NCI-H1417 treated with DMSO at 0.1 percent for 48 hours (cell line): ENCODE data around the gene LHFPL3.
"Not testable (repeated sequence)": the region's sequence is repeated elsewhere in the genome, so short reads cannot be mapped to it uniquely, and the experiment has no call there.

ENCODE experiments used
- DNase-seq: peaks from one replicate; lab custom pipeline; 2025; lab: John Stamatoyannopoulos, UW

Gene LHFPL3

DNA sequence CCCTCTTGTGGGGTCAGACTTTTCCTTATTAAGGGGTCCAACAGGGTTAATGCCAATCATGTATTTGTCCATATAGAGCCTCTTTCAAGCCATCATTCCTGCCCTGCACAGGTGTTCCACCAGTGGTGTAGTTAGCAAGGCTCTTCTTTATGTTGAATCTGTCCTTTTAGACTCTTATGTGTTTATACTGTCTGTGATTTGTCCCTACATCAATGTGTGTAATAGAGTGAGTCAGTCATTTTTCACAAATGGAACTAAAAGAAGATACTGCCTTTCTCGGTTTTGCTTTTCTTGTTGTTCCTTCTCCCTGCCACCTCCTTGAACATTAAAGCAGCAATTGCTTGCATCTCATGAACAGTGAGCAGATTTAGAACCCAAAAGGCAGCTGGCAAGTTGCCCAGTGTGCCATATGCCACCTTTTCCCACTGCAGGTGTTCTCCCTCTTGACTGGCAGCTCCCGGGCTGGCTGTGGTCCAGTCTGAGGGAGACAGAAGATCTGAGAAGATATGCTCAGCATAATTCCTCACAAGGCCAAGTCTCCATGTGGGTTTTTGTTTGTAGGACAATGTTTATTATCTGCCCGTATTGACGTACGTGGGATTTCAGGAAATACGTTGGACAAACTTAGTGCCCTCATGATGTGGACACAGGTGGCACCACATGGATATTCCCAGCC, 154.1 kb downstream of the LHFPL3 start:
- no peak for DNase-seq

DNA sequence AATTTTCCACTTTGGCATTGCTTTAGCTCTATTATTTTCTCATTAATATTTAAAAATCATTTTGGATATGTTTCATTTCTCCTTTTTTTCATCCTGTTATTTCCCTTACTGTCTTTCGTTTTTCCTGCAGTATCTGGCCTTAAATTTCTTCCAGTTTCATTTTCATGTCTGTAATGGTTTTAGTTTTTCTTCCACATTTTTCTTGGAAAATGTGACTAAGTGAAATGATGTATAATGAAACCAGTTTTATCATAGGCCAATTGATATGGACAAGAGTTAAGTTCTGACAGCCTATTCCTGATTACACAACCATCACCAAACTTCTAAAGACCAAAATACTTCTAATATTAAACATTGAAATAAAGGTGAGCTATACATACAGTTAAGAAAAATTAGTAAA, 158.5 kb downstream of the LHFPL3 start:
- no peak for DNase-seq

DNA sequence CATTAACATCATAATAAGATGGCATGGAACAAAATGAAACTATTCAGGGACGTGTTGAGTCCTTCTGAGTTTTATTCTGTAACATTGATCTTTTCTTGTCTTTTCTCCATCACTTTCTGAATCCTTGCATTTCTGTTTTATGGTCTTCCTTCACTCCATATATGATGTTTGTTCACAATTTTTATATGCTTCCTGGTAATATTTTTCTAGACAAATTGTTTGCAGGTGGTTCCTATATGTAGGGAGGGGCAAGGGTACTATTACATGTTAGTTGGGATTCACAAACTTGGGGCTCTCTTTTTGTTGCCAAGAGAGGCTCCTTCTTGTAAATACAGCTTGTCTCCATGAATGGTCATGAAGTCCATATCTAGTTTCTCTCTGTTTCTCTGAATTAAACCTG, 159.2 kb downstream of the LHFPL3 start:
- no peak for DNase-seq

DNA sequence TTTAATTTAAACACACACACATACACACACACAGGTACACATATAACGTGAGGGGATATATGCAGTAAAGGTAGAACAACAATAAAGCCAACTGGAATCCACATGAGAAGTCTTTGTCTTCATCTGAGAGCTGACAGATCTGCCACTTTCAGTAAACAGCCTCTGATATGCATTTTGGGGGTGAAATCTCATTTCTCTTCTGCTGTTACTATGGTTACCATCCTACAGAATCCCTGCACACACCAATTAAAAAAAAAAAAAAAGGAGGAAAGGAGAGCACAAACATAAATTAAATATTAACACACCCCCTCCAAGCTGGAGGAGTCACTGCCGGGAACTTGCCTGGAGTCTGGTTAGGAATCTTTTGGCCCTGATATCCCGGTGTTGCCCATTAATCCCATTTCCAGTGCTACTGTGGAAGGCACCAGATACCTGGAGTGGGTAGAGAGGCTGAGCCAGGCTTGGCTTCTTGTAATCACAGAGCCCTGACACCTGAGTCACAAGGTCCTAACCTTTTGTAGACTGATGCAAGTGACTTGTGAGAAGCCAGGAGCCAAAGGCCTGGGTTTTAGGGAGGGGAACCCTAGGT, 169.1 kb downstream of the LHFPL3 start:
- DNase-seq, result no peak

DNA sequence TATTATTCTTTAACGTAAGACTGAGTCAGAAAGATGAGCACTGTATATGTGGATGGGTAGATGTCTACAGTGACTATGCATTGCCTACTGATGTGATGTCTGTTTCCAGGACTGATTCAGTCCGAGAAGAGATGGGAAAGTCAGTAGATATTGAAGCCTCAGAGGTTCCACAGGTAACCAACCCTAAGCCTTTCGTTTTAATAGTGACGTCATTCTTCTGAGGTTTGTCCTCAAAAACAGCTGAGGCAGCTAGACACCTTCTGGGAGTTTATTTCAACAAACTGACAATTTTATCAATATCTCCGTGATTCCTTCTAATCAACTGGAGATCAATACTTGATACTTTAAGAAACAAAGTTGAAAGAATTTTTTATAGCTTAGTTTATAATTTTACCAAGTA, 171.6 kb downstream of the LHFPL3 start:
- DNase-seq, result no peak

DNA sequence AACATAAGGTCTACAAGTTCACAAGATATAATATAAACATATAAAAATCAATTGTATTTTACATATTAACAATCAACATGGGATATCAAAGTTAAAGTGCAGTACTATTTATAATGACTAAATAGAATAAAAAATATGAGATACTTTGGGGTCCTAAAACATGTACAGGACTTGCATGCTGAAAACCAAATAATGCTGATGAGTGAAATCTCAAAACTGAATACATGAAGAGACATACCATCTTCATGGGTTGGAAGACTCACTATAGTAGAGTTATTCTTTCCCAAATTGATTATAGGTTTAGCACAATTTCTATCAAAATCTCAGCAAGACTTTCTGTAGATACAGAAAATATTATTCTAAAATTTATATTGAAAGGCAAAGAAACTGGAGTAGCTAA, 181.5 kb downstream of the LHFPL3 start:
- DNase-seq, result no peak

DNA sequence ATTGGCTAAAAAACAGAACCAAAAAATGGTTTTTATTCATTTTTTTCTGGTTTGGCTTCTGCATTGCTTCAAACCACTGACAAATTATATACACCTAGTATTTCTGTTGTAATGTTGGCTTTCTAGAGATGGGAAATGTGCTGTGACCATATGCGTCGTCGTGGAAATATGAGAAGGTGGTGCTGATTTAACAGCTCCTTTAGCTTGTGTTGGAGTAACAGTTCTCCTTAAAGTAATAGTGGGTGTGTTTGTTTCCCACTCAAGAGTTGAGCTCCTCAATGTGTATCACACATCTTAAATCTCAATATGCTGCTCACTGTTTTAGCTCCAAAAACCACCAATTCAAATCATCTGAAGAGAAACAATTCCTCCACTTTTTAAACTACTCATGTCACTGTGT, 196.4 kb downstream of the LHFPL3 start:
- no peak for DNase-seq

DNA sequence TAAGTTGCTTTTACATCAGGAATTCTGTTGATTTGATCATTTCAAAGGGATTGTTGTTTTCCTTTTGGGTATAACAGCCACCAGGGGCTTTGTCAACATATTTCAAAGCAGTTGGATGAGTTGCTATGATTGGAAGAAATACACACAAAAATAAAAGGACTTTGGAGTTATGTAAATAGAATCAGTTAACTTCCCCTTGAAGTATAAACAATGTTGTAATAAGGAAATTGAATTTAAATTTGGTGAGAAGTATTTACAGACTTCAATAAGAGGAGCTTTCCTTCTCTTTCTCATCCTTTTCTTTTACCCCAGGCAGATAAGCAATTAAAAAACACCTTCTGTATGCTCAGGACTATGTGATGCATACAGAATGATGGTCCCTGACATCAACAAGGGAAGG, 199.7 kb downstream of the LHFPL3 start:
- DNase-seq, result no peak

DNA sequence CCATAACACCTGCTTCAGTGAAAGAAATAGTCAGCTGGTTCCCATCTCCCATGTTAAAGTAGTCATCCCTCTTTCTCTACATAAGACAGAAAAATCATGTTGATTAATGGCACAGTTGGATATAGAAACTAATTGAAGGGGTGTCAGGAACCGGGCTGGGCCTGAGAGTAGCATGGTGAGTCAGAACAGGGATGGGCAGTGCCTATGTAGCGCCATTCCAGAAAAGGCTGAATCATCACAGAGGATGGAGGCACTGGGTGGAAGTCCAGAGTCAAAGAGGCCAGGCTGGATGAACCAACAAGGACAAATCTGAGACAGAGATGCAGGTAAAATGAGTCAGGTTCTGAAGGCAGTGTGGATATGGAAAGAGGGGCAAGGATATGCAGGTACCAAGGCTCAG, 201.2 kb downstream of the LHFPL3 start:
- no peak for DNase-seq

DNA sequence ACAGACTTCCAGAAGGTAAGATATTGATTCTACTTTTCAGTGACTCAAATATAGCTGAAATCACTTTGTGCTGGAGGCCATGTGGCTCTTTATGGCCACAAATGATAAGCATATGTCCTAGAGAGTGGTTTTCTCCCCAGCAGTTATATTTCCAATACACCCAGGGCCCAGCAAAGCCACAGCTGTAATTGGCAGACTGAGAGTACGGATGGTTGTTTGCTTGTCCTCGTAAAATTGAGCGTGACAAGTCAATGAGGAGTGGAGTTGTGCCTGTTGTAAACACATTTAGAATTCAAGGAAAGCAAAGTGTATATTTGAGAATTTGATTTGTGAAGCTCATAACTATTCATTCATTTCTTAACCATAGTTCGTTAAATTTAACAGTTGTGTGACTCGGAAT, 201.8 kb downstream of the LHFPL3 start:
- no peak for DNase-seq

DNA sequence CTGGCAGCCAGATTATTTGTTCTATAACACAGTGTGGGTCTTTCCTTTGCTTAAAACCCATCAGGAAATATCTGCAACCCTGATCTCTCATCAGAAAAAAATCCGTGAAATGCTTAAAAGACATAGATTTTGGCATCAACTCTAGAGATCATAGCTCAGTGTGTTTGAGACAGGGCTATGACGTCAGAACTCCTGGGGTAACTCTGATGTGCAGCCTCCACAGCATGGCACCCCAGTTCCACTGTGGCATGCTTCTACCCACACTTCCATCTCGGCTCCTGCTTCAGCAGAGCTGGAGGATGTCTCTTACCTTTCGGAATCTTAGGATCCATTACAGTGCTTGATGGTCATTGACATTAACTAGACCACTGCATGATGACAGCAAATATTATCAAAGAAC, 205.7 kb downstream of the LHFPL3 start:
- no peak for DNase-seq

DNA sequence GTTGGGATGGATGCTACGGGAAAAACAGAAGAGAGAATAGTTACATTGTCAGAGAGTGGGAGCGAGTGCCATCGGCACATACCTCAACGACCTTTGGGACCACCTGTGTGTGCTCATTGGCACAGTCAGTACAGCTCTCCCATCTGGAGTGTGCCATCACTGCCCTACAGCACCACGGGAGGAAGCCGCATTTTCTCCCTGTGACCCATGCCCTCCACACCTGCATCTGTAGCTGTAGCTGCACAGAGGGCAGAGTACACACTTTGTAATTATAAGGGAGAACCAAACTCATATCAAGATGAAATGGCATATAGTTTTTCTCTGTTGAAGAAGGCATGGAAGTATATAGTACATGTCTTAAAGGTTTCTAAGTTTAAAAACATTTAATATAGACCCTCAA, 207.4 kb downstream of the LHFPL3 start:
- no peak for DNase-seq

DNA sequence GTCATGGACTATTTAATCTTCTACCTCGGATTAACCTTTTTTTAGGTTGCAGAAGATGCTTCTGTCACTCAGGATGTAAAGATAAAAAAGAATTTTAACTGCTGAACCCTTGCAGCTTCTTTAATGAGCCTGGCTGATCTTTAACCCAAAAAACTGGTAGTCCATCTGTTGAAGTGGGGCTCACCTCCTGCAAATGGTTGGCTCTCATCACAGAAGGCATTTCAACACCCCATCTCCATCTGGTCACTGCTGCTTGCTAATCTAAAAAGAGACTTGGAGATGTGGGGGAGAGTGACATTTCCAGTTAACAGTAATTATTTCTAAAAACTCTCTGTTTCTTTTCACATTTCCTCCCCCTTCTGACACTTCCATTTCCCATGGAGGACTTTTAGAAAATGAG, 208.6 kb downstream of the LHFPL3 start:
- DNase-seq, result no peak

DNA sequence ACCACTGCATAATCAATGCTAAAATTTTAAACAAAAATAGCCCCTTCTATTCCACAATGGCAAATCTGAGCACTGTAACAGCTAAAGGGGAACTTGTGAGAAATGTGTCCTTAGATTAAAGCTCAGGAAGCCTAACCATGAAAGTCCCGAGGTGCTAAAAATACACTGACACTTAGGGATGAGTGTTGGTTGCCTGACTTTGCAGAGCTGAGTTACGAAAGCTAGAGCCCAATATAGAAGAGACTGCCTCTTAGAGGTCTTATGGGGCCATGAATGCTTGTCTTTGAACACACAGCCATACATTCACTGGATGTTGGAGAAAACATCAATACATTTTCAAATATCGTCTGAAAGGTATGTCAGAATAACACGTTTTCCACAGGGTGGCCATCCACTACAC, 209.7 kb downstream of the LHFPL3 start:
- no peak for DNase-seq

DNA sequence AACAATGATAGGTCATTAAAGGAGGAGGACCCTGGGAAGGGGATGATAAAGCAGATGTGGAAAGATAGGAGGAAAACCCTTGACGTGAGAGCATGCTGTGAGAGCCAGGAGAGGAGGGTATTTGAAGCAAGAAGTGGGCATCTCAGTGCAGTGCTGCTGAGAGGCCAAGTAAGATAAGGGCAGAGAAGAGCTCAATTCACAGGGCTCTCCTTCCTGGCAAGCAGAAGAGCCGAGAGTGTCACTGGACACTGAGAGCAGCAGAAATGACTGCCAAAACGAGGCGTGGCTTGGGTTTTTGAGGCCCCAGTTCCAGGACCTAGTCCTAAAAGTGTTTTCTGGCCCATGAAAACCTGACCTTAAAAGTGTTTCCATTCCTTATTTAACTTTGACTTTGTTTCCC, 213.5 kb downstream of the LHFPL3 start:
- DNase-seq, result no peak

DNA sequence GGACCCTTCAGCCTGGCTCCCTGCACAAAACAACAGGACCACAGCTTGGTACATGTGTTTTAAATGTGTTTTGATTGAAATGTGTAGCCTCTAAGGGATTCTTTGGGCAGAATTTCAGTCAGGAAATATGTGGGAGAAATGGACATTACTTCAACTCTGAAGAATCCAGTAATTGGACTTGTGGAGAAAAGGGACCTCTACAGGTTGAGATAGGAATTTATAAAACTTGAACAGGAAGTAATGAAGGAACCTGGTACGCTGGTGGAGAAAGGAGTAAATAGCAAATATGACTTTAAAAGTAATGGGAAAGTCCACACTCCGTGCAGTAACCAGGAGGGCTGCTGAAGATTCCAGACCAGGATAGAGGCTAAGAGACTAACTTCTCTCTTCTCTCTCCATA, 220.5 kb downstream of the LHFPL3 start:
- DNase-seq, result no peak

DNA sequence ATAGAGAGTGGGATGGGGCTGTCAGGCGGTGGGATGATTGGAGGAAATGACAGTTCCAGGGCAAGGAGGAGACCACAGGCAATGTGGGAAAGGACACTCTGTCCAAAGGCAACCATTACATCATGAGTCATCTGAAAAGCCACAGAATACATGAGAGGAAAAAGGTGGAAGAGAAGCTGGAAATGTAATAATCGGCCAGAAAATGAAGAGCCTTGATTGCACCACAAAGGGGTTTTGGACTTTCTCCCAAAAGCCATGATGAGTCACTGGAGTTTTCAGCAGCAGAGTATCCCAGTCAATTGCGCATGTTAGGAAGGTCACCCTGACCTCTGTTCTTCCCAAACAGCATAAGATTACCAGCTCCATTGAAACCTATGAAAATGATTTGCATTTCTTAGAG, 222.0 kb downstream of the LHFPL3 start:
- no peak for DNase-seq

DNA sequence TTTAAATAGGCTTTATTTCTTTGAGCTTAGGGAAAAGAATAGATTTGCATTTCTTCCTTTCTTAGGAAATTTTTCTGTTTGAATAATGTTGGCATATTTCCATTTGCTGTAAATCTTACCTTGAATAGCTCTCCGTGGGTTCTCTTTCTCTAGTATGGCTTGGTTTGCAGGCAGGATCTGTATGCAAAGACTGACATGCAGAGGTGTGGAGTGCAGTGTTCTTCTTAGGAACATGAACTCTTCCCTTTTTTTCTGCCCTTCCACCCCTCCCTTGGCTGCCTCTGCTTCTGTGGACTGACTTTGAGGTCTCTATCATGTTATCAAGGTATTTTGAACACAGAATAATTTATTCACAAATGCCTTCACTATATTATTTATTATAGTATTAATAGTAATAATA, 222.8 kb downstream of the LHFPL3 start:
- DNase-seq, result no peak

DNA sequence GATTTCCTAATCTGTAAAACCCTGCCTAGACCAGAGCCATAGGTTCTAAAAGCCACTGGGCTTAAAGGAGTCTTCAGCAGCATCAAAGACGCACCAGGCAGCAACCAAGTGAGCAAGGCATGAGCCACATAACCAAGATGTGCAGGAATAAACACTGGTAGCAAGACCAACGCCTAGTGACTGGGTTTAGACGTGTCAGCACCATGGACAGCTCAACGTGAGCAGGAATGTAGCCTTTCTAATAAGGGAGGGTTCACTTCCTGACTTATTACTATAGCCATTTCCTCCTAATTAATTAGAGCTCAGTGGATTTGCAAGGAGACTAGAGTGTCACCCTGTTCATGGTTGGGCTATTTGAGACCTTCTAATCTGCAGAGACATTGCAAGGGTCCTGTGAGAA, 223.7 kb downstream of the LHFPL3 start:
- no peak for DNase-seq

DNA sequence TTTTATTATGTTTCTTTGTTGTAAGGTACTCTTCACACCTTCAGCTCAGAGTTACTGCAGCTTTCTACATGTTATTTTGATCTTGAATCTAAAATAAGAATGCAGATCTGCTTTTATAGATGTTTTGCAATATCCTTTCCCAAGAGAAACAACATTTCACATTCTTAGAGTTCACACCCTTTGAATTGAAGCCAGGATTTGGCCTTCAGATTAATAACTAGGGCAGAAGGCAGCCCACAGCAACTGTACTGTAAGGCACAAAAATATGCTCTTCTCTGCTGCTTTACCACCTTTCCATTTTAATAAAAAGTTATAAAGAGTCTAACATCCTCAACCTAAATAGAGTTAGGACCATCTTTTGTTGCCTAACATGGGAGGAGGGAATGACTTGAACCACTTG, 224.7 kb downstream of the LHFPL3 start:
- DNase-seq, result no peak

DNA sequence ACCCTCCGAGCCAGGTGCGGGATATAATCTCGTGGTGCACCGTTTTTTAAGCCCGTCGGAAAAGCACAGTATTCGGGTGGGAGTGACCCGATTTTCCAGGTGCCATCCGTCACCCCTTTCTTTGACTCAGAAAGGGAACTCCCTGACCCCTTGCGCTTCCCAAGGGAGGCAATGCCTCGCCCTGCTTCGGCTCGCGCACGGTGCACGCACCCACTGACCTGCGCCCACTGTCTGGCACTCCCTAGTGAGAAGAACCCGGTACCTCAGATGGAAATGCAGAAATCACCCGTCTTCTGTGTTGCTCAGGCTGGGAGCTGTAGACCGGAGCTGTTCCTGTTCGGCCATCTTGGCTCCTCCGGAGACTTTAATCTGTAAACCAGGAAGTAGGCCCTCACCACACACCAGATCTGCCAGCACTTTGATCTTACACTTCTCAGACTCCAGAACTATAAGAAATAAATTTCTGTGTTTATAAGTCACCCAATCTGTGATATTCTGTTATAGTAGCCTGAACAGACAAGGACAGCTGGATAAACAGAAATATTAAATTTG, 235.0 kb downstream of the LHFPL3 start:
- not testable (repeated sequence) for DNase-seq

DNA sequence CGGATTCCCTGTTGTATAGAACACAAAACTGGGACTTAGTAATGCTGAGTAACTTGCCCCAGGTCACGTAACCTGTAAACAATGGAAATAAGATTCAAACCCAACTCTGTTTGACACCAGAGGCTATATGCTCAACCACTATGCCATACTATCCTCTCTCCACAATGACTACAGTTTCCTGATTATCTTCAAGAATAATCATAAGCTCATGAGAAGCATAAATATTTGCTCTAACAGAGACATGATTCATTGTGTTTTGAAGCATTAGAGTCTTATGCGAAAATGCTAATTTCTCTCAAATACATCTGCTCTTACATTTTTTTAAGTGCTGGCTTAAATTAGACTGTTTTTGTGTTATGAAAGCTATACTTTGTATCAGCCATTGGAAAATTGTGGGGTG, 241.3 kb downstream of the LHFPL3 start:
- DNase-seq, result no peak

DNA sequence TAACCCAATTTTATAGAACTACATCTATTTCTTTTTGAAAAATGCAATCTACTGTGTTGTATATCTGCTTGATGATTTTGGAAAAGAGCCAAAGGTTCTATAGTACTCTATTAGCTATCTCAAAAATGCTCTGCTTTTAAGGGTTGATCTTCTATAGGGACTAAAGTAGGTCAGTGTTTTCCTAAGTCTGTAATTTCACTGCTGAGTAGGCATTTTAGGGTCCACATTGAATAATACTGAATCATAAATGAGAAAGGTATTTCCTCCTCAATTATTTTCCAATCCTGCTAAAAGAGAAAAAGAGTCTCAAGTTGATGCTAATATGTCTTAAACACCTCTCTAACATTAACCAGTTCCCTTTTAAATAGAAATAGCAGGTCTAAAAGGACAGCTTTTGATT, 244.2 kb downstream of the LHFPL3 start:
- no peak for DNase-seq

DNA sequence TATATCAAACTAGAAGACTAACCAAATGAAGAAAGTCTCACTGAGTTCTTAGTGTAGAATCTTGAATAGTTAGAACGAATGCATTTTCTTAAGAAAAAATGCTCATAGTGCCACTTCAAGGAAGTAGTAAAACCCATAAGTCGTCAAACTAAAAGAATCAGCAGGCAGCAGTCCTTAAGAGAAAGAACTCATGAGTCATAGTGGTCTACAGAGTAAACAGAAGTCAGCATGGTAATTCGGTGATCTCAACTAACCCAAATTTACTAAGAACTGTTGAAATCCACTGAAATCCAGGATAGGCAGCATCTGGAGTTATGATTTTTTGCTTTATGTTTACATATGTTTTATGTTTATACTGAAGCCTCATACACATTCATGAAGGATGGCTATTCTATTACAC, 256.2 kb downstream of the LHFPL3 start:
- DNase-seq, result no peak
